Measurements from ENCODE around the gene ROBO1. TPM values are rescaled to one million over a fixed set of nuclear protein-coding genes. Genes with fewer than 3 reads are reported as not detected.

Gene ROBO1
- total RNA-seq, 1 donor from 2014 or later = 13.4 TPM

GRCh38 chr3:79724206-79724605 is 43.6 kb downstream of the ROBO1 start:
- no peak for DNase-seq (ENCODE audit: low spot score in 2 of 2)
- H3K4me1 ChIP-seq = no peaks in the 10 kb centered on the region
- H3K36me3 ChIP-seq = no peaks in the 10 kb centered on the region
- TF ChIP-seq CTCF (IDR thresholded peaks at IDR 0.05) = no peak
- no peak overlapping the region for H3K27ac ChIP-seq
- intact Hi-C loops (cut with DNase I) = no loop called here
- H3K4me3 ChIP-seq = no peak overlapping the region
- no peaks in the 10 kb centered on the region for H3K9me3 ChIP-seq
- H3K27me3 ChIP-seq = no peaks in the 10 kb centered on the region

- Histone ChIP-seq H3K4me3 (no peak overlapping the region), H3K9me3 (no peaks in the 10 kb centered on the region), H3K27me3 (no peaks in the 10 kb centered on the region), H3K36me3 (no peaks in the 10 kb centered on the region), H3K4me1 (no peaks in the 10 kb centered on the region), H3K27ac (no peak overlapping the region)
- no peak for DNase-seq (ENCODE audit: low spot score in 2 of 2)
- intact Hi-C loops (cut with DNase I) = no loop called here
- no peak for TF ChIP-seq CTCF (IDR thresholded peaks at IDR 0.05)
Measured at GRCh38 chr3:79690072-79690471, 77.7 kb downstream of the ROBO1 start.

GRCh38 chr3:79685108-79685507 is 82.7 kb downstream of the ROBO1 start:
- Histone ChIP-seq H3K4me3 (no peak overlapping the region), H3K9me3 (no peaks in the 10 kb centered on the region), H3K36me3 (no peaks in the 10 kb centered on the region), H3K4me1 (no peaks in the 10 kb centered on the region), H3K27me3 (no peaks in the 10 kb centered on the region), H3K27ac (no peak overlapping the region)
- DNase-seq (ENCODE audit: low spot score in 2 of 2) = no peak
- TF ChIP-seq CTCF (IDR thresholded peaks at IDR 0.05) = no peak
- intact Hi-C loops (cut with DNase I) = no loop called here

GRCh38 chr3:79684041-79684440 is 83.8 kb downstream of the ROBO1 start:
- DNase-seq (ENCODE audit: low spot score in 2 of 2) = no peak
- TF ChIP-seq CTCF (IDR thresholded peaks at IDR 0.05) = no peak
- H3K4me1 ChIP-seq = no peaks in the 10 kb centered on the region
- H3K27ac ChIP-seq = no peak overlapping the region
- intact Hi-C loops (cut with DNase I) = no loop called here
- no peak overlapping the region for H3K4me3 ChIP-seq
- H3K36me3 ChIP-seq = no peaks in the 10 kb centered on the region
- H3K27me3 ChIP-seq = no peaks in the 10 kb centered on the region
- H3K9me3 ChIP-seq = no peaks in the 10 kb centered on the region

GRCh38 chr3:79672731-79673130 is 95.1 kb downstream of the ROBO1 start:
- Histone ChIP-seq H3K4me1 (no peaks in the 10 kb centered on the region), H3K27me3 (no peaks in the 10 kb centered on the region), H3K36me3 (no peaks in the 10 kb centered on the region), H3K4me3 (no peak overlapping the region), H3K27ac (no peak overlapping the region), H3K9me3 (no peaks in the 10 kb centered on the region)
- DNase-seq (ENCODE audit: low spot score in 2 of 2) = no peak
- intact Hi-C loops (cut with DNase I) = no loop called here
- TF ChIP-seq CTCF (IDR thresholded peaks at IDR 0.05) = no peak

GRCh38 chr3:79672075-79672474 is 95.7 kb downstream of the ROBO1 start:
- no peaks in the 10 kb centered on the region for H3K36me3 ChIP-seq
- no peak for TF ChIP-seq CTCF (IDR thresholded peaks at IDR 0.05)
- no peaks in the 10 kb centered on the region for H3K4me1 ChIP-seq
- H3K27ac ChIP-seq = no peak overlapping the region
- DNase-seq (ENCODE audit: low spot score in 2 of 2) = no peak
- H3K27me3 ChIP-seq = no peaks in the 10 kb centered on the region
- no peak overlapping the region for H3K4me3 ChIP-seq
- no peaks in the 10 kb centered on the region for H3K9me3 ChIP-seq
- intact Hi-C loops (cut with DNase I) = no loop called here

Data from ascending aorta (tissue), 2 donors.